H9 (cell line): ENCODE data around the gene GRK1. TPM values are rescaled to one million over a fixed set of nuclear protein-coding genes. Genes with fewer than 3 reads are reported as not detected.
A peak's percentile ranks its signal among the peaks of the same experiment; 100 is the strongest.

Source experiments
- DNase-seq: peaks from one replicate; pipeline ENCODE4 v3.0.0-alpha.2; 2017
- H2AFZ ChIP-seq: one replicate; pipeline ENCODE4 v1.6.1; 2013; ENCODE audit warnings: mild to moderate bottlenecking, low read length, control low read depth, moderate library complexity
- H2AK5ac ChIP-seq: 2 replicates; pipeline ENCODE4 v1.6.1; 2013; ENCODE audit warnings: low read length, control low read depth, mixed read lengths; ENCODE audit not compliant: insufficient read length
- H2BK120ac ChIP-seq: one replicate; pipeline ENCODE4 v1.6.1; 2013; ENCODE audit warnings: low read depth, mild to moderate bottlenecking, low read length, control low read depth, inconsistent platforms; ENCODE audit not compliant: poor library complexity, severe bottlenecking
- H2BK12ac ChIP-seq: 2 replicates; pipeline ENCODE4 v1.6.1; 2013; ENCODE audit warnings: low read length, control low read depth, mixed read lengths, low read depth; ENCODE audit not compliant: insufficient read length
- H2BK15ac ChIP-seq: 2 replicates; pipeline ENCODE4 v1.6.1; 2013; ENCODE audit warnings: low read depth, low read length, control low read depth
- H2BK20ac ChIP-seq: one replicate; pipeline ENCODE4 v1.6.1; 2013; ENCODE audit warnings: low read depth, mild to moderate bottlenecking, low read length, control low read depth, inconsistent platforms; ENCODE audit not compliant: poor library complexity, severe bottlenecking
- H2BK5ac ChIP-seq: 2 replicates; pipeline ENCODE4 v1.6.1; 2013; ENCODE audit warnings: low read length, control low read depth, mixed read lengths; ENCODE audit not compliant: insufficient read length
- H3K14ac ChIP-seq: 2 replicates; pipeline ENCODE4 v1.6.1; 2013; ENCODE audit warnings: low read length, control low read depth; ENCODE audit not compliant: insufficient read depth
- H3K18ac ChIP-seq: 2 replicates; pipeline ENCODE4 v1.6.1; 2013; ENCODE audit warnings: low read depth, mild to moderate bottlenecking, mixed read lengths, low read length, control low read depth; ENCODE audit not compliant: insufficient read length
- H3K23ac ChIP-seq: 2 replicates; pipeline ENCODE4 v1.6.1; 2013; ENCODE audit warnings: low read length, control low read depth, mixed read lengths, low read depth; ENCODE audit not compliant: insufficient read length
- H3K23me2 ChIP-seq: 2 replicates; pipeline ENCODE4 v1.6.1; 2013; ENCODE audit warnings: low read depth, mild to moderate bottlenecking, mixed read lengths, low read length, control low read depth; ENCODE audit not compliant: insufficient read length, poor library complexity, severe bottlenecking
- H3K27ac ChIP-seq: 2 replicates; pipeline ENCODE4 v1.5.1; 2013; ENCODE audit warnings: low read length, control low read depth, mixed read lengths, low read depth; ENCODE audit not compliant: insufficient read length
- H3K27me3 ChIP-seq: 2 replicates; pipeline ENCODE4 v1.6.1; 2013; ENCODE audit warnings: low read length, control low read depth, inconsistent platforms; ENCODE audit not compliant: insufficient read depth
- H3K4ac ChIP-seq: 2 replicates; pipeline ENCODE4 v1.6.1; 2013; ENCODE audit warnings: low read depth, mild to moderate bottlenecking, control low read depth, inconsistent platforms, low read length, moderate library complexity
- H3K4me1 ChIP-seq: 2 replicates; pipeline ENCODE4 v1.6.1; 2013; ENCODE audit warnings: low read length, control low read depth, inconsistent platforms; ENCODE audit not compliant: insufficient read depth
- H3K4me2 ChIP-seq: 2 replicates; pipeline ENCODE4 v1.6.1; 2013; ENCODE audit warnings: low read length, control low read depth, mixed read lengths; ENCODE audit not compliant: insufficient read length, insufficient read depth
- H3K56ac ChIP-seq: 2 replicates; pipeline ENCODE4 v1.6.1; 2013; ENCODE audit warnings: low read depth, mild to moderate bottlenecking, mixed read lengths, low read length, control low read depth; ENCODE audit not compliant: insufficient read length
- H3K79me1 ChIP-seq: 2 replicates; pipeline ENCODE4 v1.6.1; 2013; ENCODE audit warnings: low read depth, mild to moderate bottlenecking, moderate library complexity, low read length, control low read depth, inconsistent platforms; ENCODE audit not compliant: insufficient read depth, poor library complexity, severe bottlenecking
- H3K79me2 ChIP-seq: 2 replicates; pipeline ENCODE4 v1.6.1; 2013; ENCODE audit warnings: low read length, control low read depth, inconsistent platforms; ENCODE audit not compliant: insufficient read depth
- H3K9ac ChIP-seq: 2 replicates; pipeline ENCODE4 v1.6.1; 2013; ENCODE audit warnings: low read length, control low read depth, mixed read lengths; ENCODE audit not compliant: insufficient read length; ENCODE audit errors: extremely low read depth
- H3K9me3 ChIP-seq: one replicate; pipeline ENCODE4 v1.6.1; 2013; ENCODE audit warnings: low read depth, low read length, inconsistent platforms; ENCODE audit not compliant: control insufficient read depth
- H3T11ph ChIP-seq: one replicate; pipeline ENCODE4 v1.6.1; 2013; ENCODE audit warnings: mild to moderate bottlenecking, low read length, control low read depth, inconsistent platforms
- H4K20me1 ChIP-seq: one replicate; pipeline ENCODE4 v1.6.1; 2013; ENCODE audit not compliant: control insufficient read depth, insufficient read length, insufficient read depth
- H4K5ac ChIP-seq: 2 replicates; pipeline ENCODE4 v1.6.1; 2013; ENCODE audit warnings: low read depth, mild to moderate bottlenecking, mixed read lengths, low read length, control low read depth; ENCODE audit not compliant: insufficient read length
- H4K8ac ChIP-seq: replicated peaks from 2 replicates; pipeline ENCODE4 v1.6.1; 2013; ENCODE audit warnings: low read length, control low read depth, mixed read lengths, low read depth; ENCODE audit not compliant: insufficient read length
- H4K91ac ChIP-seq: 2 replicates; pipeline ENCODE4 v1.6.1; 2013; ENCODE audit warnings: low read depth, mild to moderate bottlenecking, moderate library complexity, mixed read lengths, low read length, control low read depth; ENCODE audit not compliant: insufficient read length
- H3K27ac Mint-ChIP-seq, 3 experiments: 2 replicates in 2 of 3; 3 replicates in 1 of 3; pipeline ENCODE4 v1.8.0; 2020 to 2021; ENCODE audit warnings: mixed read lengths in 3 of 3, mild to moderate bottlenecking in 1 of 3, moderate library complexity in 1 of 3
- H3K27me3 Mint-ChIP-seq: 2 replicates; pipeline ENCODE4 v1.8.0; 2021; ENCODE audit warnings: low read depth, mild to moderate bottlenecking, moderate library complexity, mixed read lengths
- H3K36me3 Mint-ChIP-seq, 3 experiments: 2 replicates in 2 of 3; 3 replicates in 1 of 3; pipeline ENCODE4 v1.8.0; 2020 to 2021; ENCODE audit warnings: low read depth in 3 of 3, mixed read lengths in 3 of 3; ENCODE audit not compliant: insufficient read depth in 1 of 3
- H3K4me1 Mint-ChIP-seq, 2 experiments: 2 replicates each; pipeline ENCODE4 v1.8.0; 2020; ENCODE audit warnings: mixed read lengths in 2 of 2
- H3K4me3 Mint-ChIP-seq, 2 experiments: 2 replicates in 1 of 2; 3 replicates in 1 of 2; pipeline ENCODE4 v1.8.0; 2020 to 2021; ENCODE audit warnings: mild to moderate bottlenecking in 2 of 2, mixed read lengths in 2 of 2, moderate library complexity in 1 of 2
- H3K9me3 Mint-ChIP-seq, 2 experiments: 2 replicates in 1 of 2; 3 replicates in 1 of 2; pipeline ENCODE4 v1.8.0; 2020; ENCODE audit warnings: mild to moderate bottlenecking in 2 of 2, mixed read lengths in 2 of 2, moderate library complexity in 1 of 2
- CTCF ChIP-seq: fragments of 200-600 bp; sonication (generic); conservative IDR thresholded peaks from 3 replicates; pipeline ENCODE4 v1.8.0; 2021; ENCODE audit warnings: antibody characterized with exemption, mild to moderate bottlenecking
- WGBS: extraction: QIAGEN DNeasy Blood & Tissue Kit; methylation state at CpG from one replicate; pipeline ENCODE4 v1.1.7; 2013; ENCODE audit warnings: missing lambda C conversion rate, low lambda C conversion rate, mixed read lengths; ENCODE audit not compliant: insufficient read length; ENCODE audit errors: extremely low coverage; 5-methylcytosine and 5-hydroxymethylcytosine counted together
- total RNA-seq: library from RNA; stranded (reverse); gene quantifications from 2 replicates; pipeline ENCODE4 v1.2.1, GENCODE V29; 2021

GRK1 gene
- total RNA-seq, 1 experiment from 2014 or later: 0.31 TPM

- Histone ChIP-seq H2BK12ac (no peak overlapping the region), H3K27ac (no peak overlapping the region), H2BK120ac (no peak overlapping the region), H3K23ac (no peak overlapping the region), H2BK5ac (no peak overlapping the region), H3K9ac (no peak overlapping the region), H2AFZ (no peak overlapping the region), H4K20me1 (no peaks in the 10 kb centered on the region), H3K4ac (no peak overlapping the region), H3K79me1 (no peaks in the 10 kb centered on the region), H2BK15ac (no peak overlapping the region), H2BK20ac (no peak overlapping the region), H2AK5ac (no peak overlapping the region), H4K5ac (no peak overlapping the region), H3T11ph (no peak overlapping the region), H3K14ac (no peak overlapping the region), H3K4me1 (no peaks in the 10 kb centered on the region), H3K79me2 (no peaks in the 10 kb centered on the region), H3K4me2 (no peak overlapping the region), H4K91ac (no peak overlapping the region), H4K8ac (no peak overlapping the region), H3K18ac (no peak overlapping the region), H3K23me2 (no peaks in the 10 kb centered on the region), H3K56ac (no peak overlapping the region), H3K27me3 (no peaks in the 10 kb centered on the region), H3K9me3 (peaks cover 10% of the 10 kb centered on the region)
- no peaks in the 10 kb centered on the region; the same call in 1 of the 2 replicates for H3K27me3 Mint-ChIP-seq
- no peak for DNase-seq
- TF ChIP-seq CTCF: no peak
- peaks cover 64 to 92% (median 91%) of the 10 kb centered on the region in 3 experiments; a peak in 6 of 7 replicates for H3K36me3 Mint-ChIP-seq
- WGBS: no CpG with 5 or more reads among the region's 8 CpGs
- no peak overlapping the region for H3K4me3 Mint-ChIP-seq
- peak overlapping the region in 2 of 3 experiments; percentile 15 to 76; a peak in 2 of 7 replicates for H3K27ac Mint-ChIP-seq
- peaks cover 0 to 40% of the 10 kb centered on the region in 2 experiments; a peak in 3 of 5 replicates for H3K9me3 Mint-ChIP-seq
- no peaks in the 10 kb centered on the region for H3K4me1 Mint-ChIP-seq
Observed at GRCh38 chr13:113638806-113639205, 28.2 kb upstream of the GRK1 start.
